Effector memory CD4-positive, alpha-beta T cell (primary cell): ENCODE results near the gene ELFN2.

Experiments
- DNase-seq, 3 donors: peaks; one replicate each; pipeline ENCODE4 v3.0.0-alpha.2; 2020
- H3K27ac ChIP-seq: 2 replicates; pipeline ENCODE4 v1.7.0; 2013; ENCODE audit warnings: mild to moderate bottlenecking, low read length, moderate library complexity; ENCODE audit not compliant: insufficient read depth, poor library complexity, severe bottlenecking
- H3K27me3 ChIP-seq: replicated peaks from 2 replicates; pipeline ENCODE4 v1.7.0; 2013; ENCODE audit warnings: mild to moderate bottlenecking, low read length; ENCODE audit not compliant: insufficient read depth, control insufficient read depth, poor library complexity, severe bottlenecking
- H3K36me3 ChIP-seq: 2 replicates; pipeline ENCODE4 v1.7.0; 2013; ENCODE audit warnings: mild to moderate bottlenecking, low read length, moderate library complexity; ENCODE audit not compliant: control insufficient read depth, insufficient read depth
- H3K4me1 ChIP-seq: 2 replicates; pipeline ENCODE4 v1.7.0; 2013; ENCODE audit warnings: low read length, mild to moderate bottlenecking; ENCODE audit not compliant: control insufficient read depth, insufficient read depth, poor library complexity, severe bottlenecking
- H3K4me3 ChIP-seq: 2 replicates; pipeline ENCODE4 v1.7.0; 2013; ENCODE audit warnings: low read length, low read depth, mild to moderate bottlenecking; ENCODE audit not compliant: insufficient read depth, poor library complexity, severe bottlenecking
- H3K9me3 ChIP-seq: 2 replicates; pipeline ENCODE4 v1.7.0; 2013; ENCODE audit warnings: mild to moderate bottlenecking, low read length, moderate library complexity; ENCODE audit not compliant: control insufficient read depth

ELFN2 gene

DNA sequence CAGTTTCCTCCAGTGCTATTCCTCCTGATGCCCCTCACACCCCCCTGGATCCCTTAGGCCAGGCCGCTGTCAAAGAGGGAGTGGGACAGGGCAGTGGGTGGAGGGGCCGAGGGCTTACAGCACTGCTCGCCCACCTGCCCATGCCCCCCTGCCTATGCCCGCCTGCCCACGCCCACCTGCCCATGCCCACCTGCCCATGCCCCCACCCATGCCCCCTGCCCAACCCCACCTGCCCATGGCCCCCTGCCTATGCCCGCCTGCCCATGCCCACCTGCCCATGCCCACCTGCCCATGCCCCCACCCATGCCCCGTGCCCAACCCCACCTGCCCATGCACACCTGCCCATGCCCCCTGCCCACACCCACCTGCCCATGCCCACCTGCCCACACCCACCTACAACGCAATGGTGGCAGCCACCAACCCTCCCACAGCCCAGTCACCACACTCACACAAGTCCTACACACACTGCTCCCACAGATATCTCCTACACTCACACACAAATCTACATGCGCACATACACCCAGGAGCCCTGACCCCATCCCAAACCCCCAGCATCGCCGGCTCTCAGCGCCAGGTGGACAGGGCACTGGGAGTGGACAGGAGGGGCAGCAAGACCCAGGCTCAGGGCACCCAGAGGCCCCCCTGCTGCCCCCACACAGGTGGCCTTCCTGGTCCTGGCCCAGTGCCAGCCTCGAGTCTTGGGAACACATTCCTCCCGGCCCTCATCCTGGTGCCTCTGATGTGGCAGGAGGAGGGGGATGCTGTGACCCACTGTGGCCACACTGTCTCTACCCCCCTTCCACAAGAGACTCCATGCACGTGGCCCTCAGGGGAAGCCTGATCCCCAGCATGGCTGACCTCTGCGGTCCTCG lies 83.2 kb downstream of the ELFN2 start:
- no peaks in the 10 kb centered on the region for H3K36me3 ChIP-seq
- H3K9me3 ChIP-seq = no peaks in the 10 kb centered on the region
- H3K4me1 ChIP-seq = no peaks in the 10 kb centered on the region
- no peak overlapping the region for H3K4me3 ChIP-seq
- H3K27ac ChIP-seq = no peak overlapping the region
- no peaks in the 10 kb centered on the region for H3K27me3 ChIP-seq
- DNase-seq = no peak

- Histone ChIP-seq H3K27ac (no peak overlapping the region), H3K9me3 (no peaks in the 10 kb centered on the region), H3K4me1 (no peaks in the 10 kb centered on the region), H3K4me3 (no peak overlapping the region), H3K27me3 (no peaks in the 10 kb centered on the region), H3K36me3 (no peaks in the 10 kb centered on the region)
- no peak for DNase-seq
Measured at GRCh38 chr22:37343348-37343747, 83.9 kb downstream of the ELFN2 start.

- Histone ChIP-seq H3K4me1 (no peaks in the 10 kb centered on the region), H3K36me3 (no peaks in the 10 kb centered on the region), H3K9me3 (no peaks in the 10 kb centered on the region), H3K27me3 (no peaks in the 10 kb centered on the region), H3K27ac (no peak overlapping the region), H3K4me3 (no peak overlapping the region)
- DNase-seq = no peak
Measured at GRCh38 chr22:37342065-37342464, 85.2 kb downstream of the ELFN2 start.

- H3K36me3 ChIP-seq = no peaks in the 10 kb centered on the region
- DNase-seq = no peak
- no peaks in the 10 kb centered on the region for H3K4me1 ChIP-seq
- no peak overlapping the region for H3K27ac ChIP-seq
- H3K27me3 ChIP-seq = no peaks in the 10 kb centered on the region
- H3K4me3 ChIP-seq = no peak overlapping the region
- H3K9me3 ChIP-seq = no peaks in the 10 kb centered on the region
Measured at GRCh38 chr22:37340331-37341262, 86.7 kb downstream of the ELFN2 start.

- H3K4me1 ChIP-seq = no peaks in the 10 kb centered on the region
- DNase-seq = no peak
- H3K4me3 ChIP-seq = no peak overlapping the region
- H3K27me3 ChIP-seq = peaks cover 15% of the 10 kb centered on the region
- no peak overlapping the region for H3K27ac ChIP-seq
- H3K9me3 ChIP-seq = no peaks in the 10 kb centered on the region
- H3K36me3 ChIP-seq = no peaks in the 10 kb centered on the region
Measured at GRCh38 chr22:37338539-37339246, 88.6 kb downstream of the ELFN2 start.

DNA sequence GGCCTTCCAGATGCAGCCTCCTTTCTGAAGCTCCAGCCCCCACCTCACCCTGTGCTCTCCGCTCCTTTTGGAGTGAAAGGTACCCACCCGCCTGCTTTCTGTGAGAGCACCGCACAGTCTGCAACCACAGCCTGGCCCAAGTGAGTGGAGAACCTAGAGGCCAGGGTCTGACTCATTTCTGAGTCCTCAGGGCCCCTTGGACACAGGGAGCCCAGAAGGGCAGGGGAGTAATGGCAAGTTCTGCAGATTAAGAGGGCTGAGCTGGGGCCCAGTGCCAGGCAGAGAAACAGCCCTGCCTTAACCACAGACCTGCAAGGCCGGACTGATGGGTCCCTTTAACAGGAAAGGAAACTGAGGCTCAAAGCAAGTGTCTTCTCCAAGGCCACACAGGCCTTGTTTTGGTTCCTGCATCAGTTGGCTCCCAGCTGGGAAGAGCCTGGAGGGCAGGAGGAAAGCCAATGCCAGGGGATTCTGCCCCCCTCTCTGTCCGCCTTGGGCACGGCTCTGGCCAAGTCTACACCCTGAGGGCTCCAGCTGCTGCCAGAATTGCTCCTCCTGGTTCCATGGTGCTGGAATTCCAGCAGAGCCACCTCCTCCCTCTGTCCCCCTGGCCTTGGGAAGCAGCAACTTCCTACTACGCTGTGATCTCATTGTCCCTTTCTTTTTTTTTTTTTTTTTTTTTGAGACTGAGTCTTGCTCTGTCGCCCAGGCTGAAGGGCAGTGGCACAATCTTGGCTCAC lies 89.9 kb downstream of the ELFN2 start:
- Histone ChIP-seq H3K36me3 (no peaks in the 10 kb centered on the region), H3K27ac (no peak overlapping the region), H3K9me3 (no peaks in the 10 kb centered on the region), H3K4me1 (no peaks in the 10 kb centered on the region), H3K27me3 (peaks cover 24% of the 10 kb centered on the region), H3K4me3 (no peak overlapping the region)
- DNase-seq = no peak

DNA sequence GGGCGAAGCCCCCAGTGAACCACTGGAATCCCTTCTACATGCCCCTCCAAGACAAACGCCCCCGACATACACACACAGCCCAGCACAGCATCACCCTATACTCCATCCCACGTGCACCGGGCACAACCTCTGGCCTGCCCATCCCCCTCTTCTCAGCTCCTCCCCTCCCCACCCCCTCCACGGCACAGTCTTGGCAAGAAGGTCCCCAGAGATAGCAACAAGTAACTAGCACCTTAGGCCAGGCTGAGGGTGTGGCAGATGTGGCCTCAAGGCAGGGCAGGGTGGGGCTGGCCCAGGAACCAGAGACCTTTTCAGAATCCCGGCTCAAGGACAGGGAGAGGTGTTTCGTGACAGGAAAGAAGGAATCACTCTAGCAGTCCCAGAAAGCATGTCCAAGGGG lies 90.7 kb downstream of the ELFN2 start:
- Histone ChIP-seq H3K9me3 (no peaks in the 10 kb centered on the region), H3K4me1 (no peaks in the 10 kb centered on the region), H3K27me3 (peaks cover 24% of the 10 kb centered on the region), H3K27ac (no peak overlapping the region), H3K4me3 (no peak overlapping the region), H3K36me3 (no peaks in the 10 kb centered on the region)
- no peak for DNase-seq

DNA sequence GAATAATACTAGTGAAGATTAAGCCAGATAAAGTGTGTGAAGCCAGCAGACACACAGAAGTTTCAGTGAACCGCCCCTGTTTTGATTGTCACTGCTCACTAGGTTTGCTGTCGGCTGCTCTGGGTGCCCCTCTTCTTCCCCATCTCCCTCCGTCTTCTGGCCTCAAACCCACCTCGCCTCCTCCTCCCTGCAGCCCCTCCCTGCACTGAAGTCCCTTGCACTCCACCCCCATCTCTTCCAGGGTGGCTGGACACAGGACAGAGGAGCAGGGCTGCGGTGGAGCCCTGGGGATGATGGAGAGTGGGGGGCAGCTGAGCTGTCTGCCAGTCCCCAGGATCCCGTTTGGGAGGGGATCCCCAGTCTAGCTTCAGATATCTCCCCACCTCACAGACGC lies 91.5 kb downstream of the ELFN2 start:
- no peak for DNase-seq
- peaks cover 24% of the 10 kb centered on the region for H3K27me3 ChIP-seq
- no peaks in the 10 kb centered on the region for H3K4me1 ChIP-seq
- H3K9me3 ChIP-seq = no peaks in the 10 kb centered on the region
- H3K36me3 ChIP-seq = no peaks in the 10 kb centered on the region
- H3K27ac ChIP-seq = no peak overlapping the region
- no peak overlapping the region for H3K4me3 ChIP-seq
